Neural crest cell (in vitro differentiated cells): ENCODE measurements around the gene CEACAM3. TPM values are rescaled to one million over a fixed set of nuclear protein-coding genes. Genes with fewer than 3 reads are reported as not detected.

Experiments used
- DNase-seq: peaks from one replicate; pipeline ENCODE4 v3.0.0; 2021; ENCODE audit warnings: low read depth, mixed read lengths, low spot score
- H3K27ac Mint-ChIP-seq: one replicate; pipeline ENCODE4 v1.8.0; 2021; ENCODE audit warnings: mild to moderate bottlenecking, mixed read lengths; ENCODE audit not compliant: unreplicated experiment
- H3K27me3 Mint-ChIP-seq: 2 replicates; pipeline ENCODE4 v1.8.0; 2021; ENCODE audit warnings: low read depth, mild to moderate bottlenecking, mixed read lengths
- H3K36me3 Mint-ChIP-seq: 2 replicates; pipeline ENCODE4 v1.8.0; 2021; ENCODE audit warnings: low read depth, mild to moderate bottlenecking, mixed read lengths
- H3K4me1 Mint-ChIP-seq: 2 replicates; pipeline ENCODE4 v1.8.0; 2021; ENCODE audit warnings: mixed read lengths
- H3K4me3 Mint-ChIP-seq: one replicate; pipeline ENCODE4 v1.8.0; 2021; ENCODE audit warnings: mild to moderate bottlenecking, mixed read lengths
- H3K9me3 Mint-ChIP-seq: 2 replicates; pipeline ENCODE4 v1.8.0; 2021; ENCODE audit warnings: mixed read lengths
- CTCF ChIP-seq: fragments of 200-600 bp; sonication (generic); conservative IDR thresholded peaks from 2 replicates; pipeline ENCODE4 v1.5.0; 2021; ENCODE audit warnings: antibody characterized with exemption, mild to moderate bottlenecking
- total RNA-seq: library from RNA; stranded (reverse); gene quantifications from 2 replicates; pipeline ENCODE4 v1.2.1, GENCODE V29; 2021

CEACAM3 gene
- total RNA-seq, 1 donor from 2014 or later, result not detected

GRCh38 chr19:41859618-41860418 is 63.4 kb downstream of the CEACAM3 start, which contains the start of gene RPS19:
Gene RPS19, plus strand, starts transcription at chr19:41860255. Its CDS starts 520 bp downstream, at chr19:41860775.
- Mint-ChIP-seq H3K9me3 (no peaks in the 10 kb centered on the region), H3K27ac (peak within 1 kb of the TSS; percentile 99), H3K27me3 (peaks cover 37% of the 10 kb centered on the region), H3K4me3 (peak within 1 kb of the TSS; percentile 94), H3K36me3 (peaks cover 30% of the 10 kb centered on the region), H3K4me1 (peaks cover 42% of the 10 kb centered on the region)
- TF ChIP-seq CTCF, result peak; percentile 69
- peak; percentile 99 for DNase-seq

GRCh38 chr19:41860419-41861115 is 64.2 kb downstream of the CEACAM3 start:
- H3K27me3 Mint-ChIP-seq, result peaks cover 29% of the 10 kb centered on the region
- no peak for DNase-seq
- no peak for TF ChIP-seq CTCF
- H3K9me3 Mint-ChIP-seq, result no peaks in the 10 kb centered on the region
- H3K4me3 Mint-ChIP-seq, result peak overlapping the region; percentile 94
- H3K36me3 Mint-ChIP-seq, result peaks cover 30% of the 10 kb centered on the region
- peak overlapping the region; percentile 98 for H3K27ac Mint-ChIP-seq
- peaks cover 42% of the 10 kb centered on the region for H3K4me1 Mint-ChIP-seq

Other genes with a start within 250 kb of the CEACAM3 start
- 0.75 and 1.1 TPM in 2 replicates for gene CEACAM21, start 220.4 kb upstream of the CEACAM3 start, total RNA-seq
- not detected in 2 replicates for gene CEACAM4, start 169.5 kb upstream of the CEACAM3 start, total RNA-seq
- gene CEACAM7, start 108.3 kb upstream of the CEACAM3 start, total RNA-seq, result not detected in 2 replicates
- gene CEACAM5, start 88.0 kb upstream of the CEACAM3 start, total RNA-seq, result not detected in 2 replicates
- gene CEACAM6, start 41.1 kb upstream of the CEACAM3 start, total RNA-seq, result not detected in 2 replicates
- not detected in 2 replicates for gene LYPD4, start 48.1 kb downstream of the CEACAM3 start, total RNA-seq
- gene DMRTC2, start 48.5 kb downstream of the CEACAM3 start, total RNA-seq, result not detected in 2 replicates
- gene RPS19, start 63.7 kb downstream of the CEACAM3 start, total RNA-seq, result 2,492 and 2,613 TPM in 2 replicates
- 0.32 and 0.70 TPM in 2 replicates for gene CD79A, start 80.7 kb downstream of the CEACAM3 start, total RNA-seq
- 62.3 and 69.9 TPM in 2 replicates for gene ARHGEF1, start 86.6 kb downstream of the CEACAM3 start, total RNA-seq
- gene ERFL, start 131.9 kb downstream of the CEACAM3 start, total RNA-seq, result 0.12 and 0.14 TPM in 2 replicates
- gene RABAC1, start 162.7 kb downstream of the CEACAM3 start, total RNA-seq, result 83.8 and 93.4 TPM in 2 replicates
- gene ATP1A3, start 197.6 kb downstream of the CEACAM3 start, total RNA-seq, result 22.9 and 23.2 TPM in 2 replicates